ENCODE results near the gene THRA.

THRA gene

GRCh38 chr17:40087903-40088718 lies 25.3 kb downstream of the THRA start:
- no peak overlapping the region for H3K4me3 ChIP-seq (replicated peaks; ENCODE audit: insufficient read depth, low read length)
- no peaks in the 10 kb centered on the region for H3K27me3 ChIP-seq (ENCODE audit: insufficient read depth, poor library complexity, severe bottlenecking)
- no peak for DNase-seq (ENCODE audit: low read depth in 1 of 2, low spot score in 1 of 2)
- no peak for TF ChIP-seq REST (IDR thresholded peaks at IDR 0.05; ENCODE audit: insufficient replicate concordance, low read depth)
- no peak for TF ChIP-seq POLR2AphosphoS5 (IDR thresholded peaks at IDR 0.05; ENCODE audit: low read depth)
- TF ChIP-seq SPI1 (IDR thresholded peaks at IDR 0.05; ENCODE audit: borderline replicate concordance, low read depth) = no peak
- no peak for TF ChIP-seq GABPA (IDR thresholded peaks at IDR 0.05; ENCODE audit: low read depth)
- no peak for TF ChIP-seq CTCF (IDR thresholded peaks at IDR 0.05; ENCODE audit: insufficient read depth, low read length)
- no peak overlapping the region for H3K27ac ChIP-seq (replicated peaks)

- Histone ChIP-seq H3K27me3 (ENCODE audit: insufficient read depth, poor library complexity, severe bottlenecking) (no peaks in the 10 kb centered on the region), H3K27ac (replicated peaks) (no peak overlapping the region), H3K4me3 (replicated peaks; ENCODE audit: insufficient read depth, low read length) (no peak overlapping the region)
- no peak for DNase-seq (ENCODE audit: low read depth in 1 of 2, low spot score in 1 of 2)
- no peak for TF ChIP-seq CTCF (IDR thresholded peaks at IDR 0.05; ENCODE audit: insufficient read depth, low read length)
- no peak for TF ChIP-seq POLR2AphosphoS5 (IDR thresholded peaks at IDR 0.05; ENCODE audit: low read depth)
- no peak for TF ChIP-seq SPI1 (IDR thresholded peaks at IDR 0.05; ENCODE audit: borderline replicate concordance, low read depth)
- no peak for TF ChIP-seq GABPA (IDR thresholded peaks at IDR 0.05; ENCODE audit: low read depth)
- TF ChIP-seq REST (IDR thresholded peaks at IDR 0.05; ENCODE audit: insufficient replicate concordance, low read depth) = no peak
These were observed 26.5 kb downstream of the THRA start for GRCh38 chr17:40089077-40089895.

GRCh38 chr17:40090237-40091119 lies 27.7 kb downstream of the THRA start:
- H3K4me3 ChIP-seq (replicated peaks; ENCODE audit: insufficient read depth, low read length) = no peak overlapping the region
- no peaks in the 10 kb centered on the region for H3K27me3 ChIP-seq (ENCODE audit: insufficient read depth, poor library complexity, severe bottlenecking)
- no peak for TF ChIP-seq POLR2AphosphoS5 (IDR thresholded peaks at IDR 0.05; ENCODE audit: low read depth)
- no peak for TF ChIP-seq GABPA (IDR thresholded peaks at IDR 0.05; ENCODE audit: low read depth)
- TF ChIP-seq CTCF (IDR thresholded peaks at IDR 0.05; ENCODE audit: insufficient read depth, low read length) = no peak
- TF ChIP-seq REST (IDR thresholded peaks at IDR 0.05; ENCODE audit: insufficient replicate concordance, low read depth) = no peak
- no peak for TF ChIP-seq SPI1 (IDR thresholded peaks at IDR 0.05; ENCODE audit: borderline replicate concordance, low read depth)
- H3K27ac ChIP-seq (replicated peaks) = no peak overlapping the region
- DNase-seq (ENCODE audit: low read depth in 1 of 2, low spot score in 1 of 2) = no peak
